ENCODE results near the gene TGFA. TPM values are rescaled to one million over a fixed set of nuclear protein-coding genes. Genes with fewer than 3 reads are reported as not detected.
A peak's percentile ranks its signal among the peaks of the same experiment; 100 is the strongest.

Gene TGFA
- total RNA-seq, 1 experiment from 2014 or later = 1.7 TPM

GRCh38 chr2:70514612-70515055, 39.0 kb downstream of the TGFA start:
- intact Hi-C loops (cut with micrococcal nuclease; ENCODE audit: unreplicated experiment) (no loop called here), in situ Hi-C loops (cut with HindIII; ENCODE audit: low pct_unique_long_range_greater_than_20kb, low sequenced_read_pairs) (no loop called here)
- Histone ChIP-seq H3K4me1 (ENCODE audit: control insufficient read depth, insufficient read depth, low read length) (no peaks in the 10 kb centered on the region), H3K27ac (ENCODE audit: low read length) (no peak overlapping the region), H3K36me3 (ENCODE audit: control insufficient read depth, insufficient read depth, low read length) (no peaks in the 10 kb centered on the region), H3K9me3 (ENCODE audit: control insufficient read depth, insufficient read depth, low read depth, low read length) (no peaks in the 10 kb centered on the region), H3K27me3 (ENCODE audit: control insufficient read depth, insufficient read depth, low read length) (no peaks in the 10 kb centered on the region; the same call in 1 of the 2 replicates), H3K4me3 (ENCODE audit: low read depth in 2 of 2, low read length in 2 of 2) (no peak overlapping the region)
- ATAC-seq = no peak
- no peak for DNase-seq (ENCODE audit: low read depth, low spot score)
- BruUV-seq (replicated peaks) = no TSS peak
- TF ChIP-seq SIN3A (IDR thresholded peaks at IDR 0.05; ENCODE audit: borderline replicate concordance, insufficient read depth, low read depth, low read length) (no peak), REST (IDR thresholded peaks at IDR 0.05; ENCODE audit: insufficient read depth in 1 of 2, low read depth in 2 of 2, low read length in 1 of 2) (no peak), POLR2AphosphoS5 (IDR thresholded peaks at IDR 0.05; ENCODE audit: low read depth, low read length) (no peak), TCF7L2 (IDR thresholded peaks at IDR 0.05; ENCODE audit: low read depth, low read length) (no peak), CTCF (IDR thresholded peaks at IDR 0.05) (no peak)
- CTCF ChIA-PET = no interaction called here
- POLR2A ChIA-PET = no interaction called here

GRCh38 chr2:70513738-70514137, 39.9 kb downstream of the TGFA start:
- intact Hi-C loops (cut with micrococcal nuclease; ENCODE audit: unreplicated experiment) = no loop called here
- ATAC-seq = no peak
- TF ChIP-seq REST (IDR thresholded peaks at IDR 0.05; ENCODE audit: insufficient read depth in 1 of 2, low read depth in 2 of 2, low read length in 1 of 2) (peak in 1 of 2 experiments; percentile 30; a peak in 1 of 4 replicates), SIN3A (IDR thresholded peaks at IDR 0.05; ENCODE audit: borderline replicate concordance, insufficient read depth, low read depth, low read length) (no peak)
- no peaks in the 10 kb centered on the region; the same call in none of the 2 replicates for H3K27me3 ChIP-seq (ENCODE audit: control insufficient read depth, insufficient read depth, low read length)
- H3K36me3 ChIP-seq (ENCODE audit: control insufficient read depth, insufficient read depth, low read length) = no peaks in the 10 kb centered on the region
- in situ Hi-C loops (cut with HindIII; ENCODE audit: low pct_unique_long_range_greater_than_20kb, low sequenced_read_pairs) = no loop called here
- no peaks in the 10 kb centered on the region for H3K9me3 ChIP-seq (ENCODE audit: control insufficient read depth, insufficient read depth, low read depth, low read length)
- POLR2A ChIA-PET = no interaction called here
- BruUV-seq (replicated peaks) = no TSS peak
- no peaks in the 10 kb centered on the region for H3K4me1 ChIP-seq (ENCODE audit: control insufficient read depth, insufficient read depth, low read length)
- H3K4me3 ChIP-seq (ENCODE audit: low read depth in 2 of 2, low read length in 2 of 2) = no peak overlapping the region
- no peak for DNase-seq (ENCODE audit: low read depth, low spot score)
- H3K27ac ChIP-seq (ENCODE audit: low read length) = no peak overlapping the region
- CTCF ChIA-PET = interaction anchor here (0.7 kb wide), 1 partner anchor 17 kb away, joined by 4 read pairs; no protein-coding TSS in a partner anchor
